GM12891 (cell line): Measurements from ENCODE around the gene IL1RL2.

Experiments
- POLR2A ChIP-seq: IDR thresholded peaks from 2 replicates; pipeline ENCODE4 v1.6.1; 2011; ENCODE audit warnings: low read depth, low read length, control low read depth
- POLR2AphosphoS5 ChIP-seq: IDR thresholded peaks from 2 replicates; pipeline ENCODE4 v1.6.1; 2011; ENCODE audit warnings: low read depth, low read length, control low read depth
- TAF1 ChIP-seq: IDR thresholded peaks from 2 replicates; pipeline ENCODE4 v1.6.1; 2011; ENCODE audit warnings: low read depth, low read length, control low read depth

GRCh38 chr2:102229141-102229769, 42.4 kb downstream of the IL1RL2 start:
- TF ChIP-seq TAF1: no peak
- no peak for TF ChIP-seq POLR2A
- no peak for TF ChIP-seq POLR2AphosphoS5
